ENCODE data around the gene TPRA1. TPM values are rescaled to one million over a fixed set of nuclear protein-coding genes. Genes with fewer than 3 reads are reported as not detected.

TPRA1 gene
- total RNA-seq, 1 experiment from 2014 or later = 47.0 TPM

- peaks cover 4% of the 10 kb centered on the region for H3K36me3 Mint-ChIP-seq (ENCODE audit: insufficient read depth, unreplicated experiment)
- intact Hi-C loops (cut with micrococcal nuclease) = no loop called here
- BruUV-seq (replicated peaks) = TSS peak; percentile 22
- H3K27ac Mint-ChIP-seq (ENCODE audit: low read depth, unreplicated experiment) = no peak overlapping the region
- H3K27me3 Mint-ChIP-seq (ENCODE audit: insufficient read depth, unreplicated experiment) = no peaks in the 10 kb centered on the region
- CTCF ChIA-PET = interaction anchor here (1.0 to 1.6 kb wide), 4 partner anchors 13 to 1021 kb away, joined by 3 to 6 read pairs (median 4); no protein-coding TSS in a partner anchor
- no peaks in the 10 kb centered on the region for H3K9me3 Mint-ChIP-seq (ENCODE audit: unreplicated experiment)
- POLR2A ChIA-PET = interaction anchor here (0.6 to 2.5 kb wide), 6 partner anchors 7 to 1182 kb away, joined by 3 to 16 read pairs (median 3); partner anchors contain the start of gene TPRA1
- H3K4me3 Mint-ChIP-seq (ENCODE audit: unreplicated experiment) = peak overlapping the region; percentile 63
- TF ChIP-seq CTCF (IDR thresholded peaks at IDR 0.05; ENCODE audit: unreplicated experiment) = no peak
- no peak for DNase-seq (ENCODE audit: unreplicated experiment)
- H3K4me1 Mint-ChIP-seq (ENCODE audit: insufficient read depth, unreplicated experiment) = peaks cover 9% of the 10 kb centered on the region
These were observed 6.7 kb upstream of the TPRA1 start for GRCh38 chr3:127597020-127597771.

GRCh38 chr3:127595303-127595702, 4.8 kb upstream of the TPRA1 start:
- no peaks in the 10 kb centered on the region for H3K27me3 Mint-ChIP-seq (ENCODE audit: insufficient read depth, unreplicated experiment)
- no peak for TF ChIP-seq CTCF (IDR thresholded peaks at IDR 0.05; ENCODE audit: unreplicated experiment)
- H3K9me3 Mint-ChIP-seq (ENCODE audit: unreplicated experiment) = no peaks in the 10 kb centered on the region
- no peak for DNase-seq (ENCODE audit: unreplicated experiment)
- CTCF ChIA-PET = interaction anchor here (0.5 to 1.6 kb wide), 3 partner anchors 20 to 557 kb away, joined by 3 to 6 read pairs (median 4); no protein-coding TSS in a partner anchor
- intact Hi-C loops (cut with micrococcal nuclease) = no loop called here
- no peaks in the 10 kb centered on the region for H3K36me3 Mint-ChIP-seq (ENCODE audit: insufficient read depth, unreplicated experiment)
- peaks cover 20% of the 10 kb centered on the region for H3K4me1 Mint-ChIP-seq (ENCODE audit: insufficient read depth, unreplicated experiment)
- H3K4me3 Mint-ChIP-seq (ENCODE audit: unreplicated experiment) = no peak overlapping the region
- H3K27ac Mint-ChIP-seq (ENCODE audit: low read depth, unreplicated experiment) = no peak overlapping the region
- no TSS peak for BruUV-seq (replicated peaks)
- POLR2A ChIA-PET = interaction anchor here (0.6 kb wide), 1 partner anchor 18 kb away, joined by 4 read pairs; no protein-coding TSS in a partner anchor

GRCh38 chr3:127593178-127593577, 2.6 kb upstream of the TPRA1 start:
- Mint-ChIP-seq H3K4me3 (ENCODE audit: unreplicated experiment) (no peak overlapping the region), H3K27ac (ENCODE audit: low read depth, unreplicated experiment) (peak overlapping the region; percentile 98), H3K4me1 (ENCODE audit: insufficient read depth, unreplicated experiment) (peaks cover 18% of the 10 kb centered on the region), H3K27me3 (ENCODE audit: insufficient read depth, unreplicated experiment) (no peaks in the 10 kb centered on the region), H3K9me3 (ENCODE audit: unreplicated experiment) (no peaks in the 10 kb centered on the region), H3K36me3 (ENCODE audit: insufficient read depth, unreplicated experiment) (no peaks in the 10 kb centered on the region)
- ChIA-PET CTCF (interaction anchor here (0.5 to 1.0 kb wide), 3 partner anchors 18 to 1230 kb away, joined by 3 to 4 read pairs (median 3); no protein-coding TSS in a partner anchor), POLR2A (no interaction called here)
- BruUV-seq (replicated peaks) = no TSS peak
- no peak for DNase-seq (ENCODE audit: unreplicated experiment)
- TF ChIP-seq CTCF (IDR thresholded peaks at IDR 0.05; ENCODE audit: unreplicated experiment) = no peak
- intact Hi-C loops (cut with micrococcal nuclease) = loop anchor here (5.0 kb wide), 3 partner anchors 99 to 369 kb away; no protein-coding TSS in a partner anchor

- Mint-ChIP-seq H3K27me3 (ENCODE audit: insufficient read depth, unreplicated experiment) (no peaks in the 10 kb centered on the region), H3K36me3 (ENCODE audit: insufficient read depth, unreplicated experiment) (peaks cover 26% of the 10 kb centered on the region), H3K27ac (ENCODE audit: low read depth, unreplicated experiment) (peak overlapping the region; percentile 98), H3K4me1 (ENCODE audit: insufficient read depth, unreplicated experiment) (peaks cover 22% of the 10 kb centered on the region), H3K9me3 (ENCODE audit: unreplicated experiment) (no peaks in the 10 kb centered on the region), H3K4me3 (ENCODE audit: unreplicated experiment) (peak overlapping the region; percentile 77)
- intact Hi-C loops (cut with micrococcal nuclease) = loop anchor here (5.0 kb wide), 3 partner anchors 102 to 372 kb away; no protein-coding TSS in a partner anchor
- CTCF ChIA-PET = interaction anchor here (0.6 kb wide), 1 partner anchor 594 kb away, joined by 5 read pairs; no protein-coding TSS in a partner anchor
- POLR2A ChIA-PET = interaction anchor here (0.6 to 3.2 kb wide), 8 partner anchors 8 to 1233 kb away, joined by 3 to 18 read pairs (median 7); partner anchors contain the start of gene MCM2
- no peak for DNase-seq (ENCODE audit: unreplicated experiment)
- no peak for TF ChIP-seq CTCF (IDR thresholded peaks at IDR 0.05; ENCODE audit: unreplicated experiment)
- TSS peak; percentile 28 for BruUV-seq (replicated peaks)
These were observed 296 bp downstream of the TPRA1 start for GRCh38 chr3:127590282-127590592.

All from MCF 10A (cell line).